PC-3 (cell line): Measurements from ENCODE around the gene NCS1. TPM values are rescaled to one million over a fixed set of nuclear protein-coding genes. Genes with fewer than 3 reads are reported as not detected.

Source experiments
- ATAC-seq: fragments of 200-7000 bp; cut with Tn5 transposase; 2 replicates; pipeline ENCODE4 v1.9.1; 2020; ENCODE audit warnings: mild to moderate bottlenecking, moderate library complexity
- BruUV-seq: library from RNA; stranded (reverse); fragments of 400-500 nt; replicated peaks from 2 replicates; lab custom pipeline; 2021; lab: Mats Ljungman, UMichigan
- CTCF ChIA-PET: fragments of 300-600 bp; sonication (Branson Sonifier 250); formaldehyde crosslinking; loops from one replicate; lab custom pipeline; 2022; ENCODE audit warnings: antibody characterized with exemption; lab: Charles Lee
- POLR2A ChIA-PET: fragments of 300-600 bp; sonication (Branson Sonifier 250); formaldehyde crosslinking; loops from one replicate; lab custom pipeline; 2022; ENCODE audit warnings: antibody characterized with exemption; ENCODE audit not compliant: unreplicated experiment; lab: Charles Lee
- DNase-seq: peaks from one replicate; pipeline ENCODE4 v3.0.0-alpha.2; 2015
- H2AFZ ChIP-seq: fragments of 300-600 bp; sonication (generic); 2 replicates; pipeline ENCODE4 v1.6.0; 2016; ENCODE audit warnings: antibody characterized with exemption, low read length
- H3F3A ChIP-seq: fragments of 300-600 bp; sonication (generic); one replicate; pipeline ENCODE4 v1.6.0; 2017; ENCODE audit warnings: antibody characterized with exemption, low read length, control low read depth, mild to moderate bottlenecking; ENCODE audit not compliant: unreplicated experiment
- H3K27ac ChIP-seq: fragments of 300-600 bp; sonication (generic); 2 replicates; pipeline ENCODE4 v1.5.1; 2016; ENCODE audit warnings: mild to moderate bottlenecking, low read length
- H3K27me3 ChIP-seq: fragments of 300-600 bp; sonication (generic); 2 replicates; pipeline ENCODE4 v1.6.1; 2016; ENCODE audit warnings: low read length, mixed read lengths
- H3K36me3 ChIP-seq: fragments of 300-600 bp; sonication (generic); 2 replicates; pipeline ENCODE4 v1.6.1; 2016; ENCODE audit warnings: low read depth, mixed run types, low read length, mixed read lengths
- H3K4me1 ChIP-seq: fragments of 300-600 bp; sonication (generic); 2 replicates; pipeline ENCODE4 v1.5.1; 2016; ENCODE audit warnings: low read length; ENCODE audit not compliant: insufficient read depth
- H3K4me2 ChIP-seq: fragments of 300-600 bp; sonication (generic); 2 replicates; pipeline ENCODE4 v1.6.0; 2016; ENCODE audit warnings: low read length
- H3K4me3 ChIP-seq: fragments of 300-600 bp; sonication (generic); 2 replicates; pipeline ENCODE4 v1.5.1; 2016; ENCODE audit warnings: mild to moderate bottlenecking, low read length, mixed read lengths
- H3K79me2 ChIP-seq: fragments of 300-600 bp; sonication (generic); 2 replicates; pipeline ENCODE4 v1.6.1; 2017; ENCODE audit warnings: low read length, mixed read lengths
- H3K9ac ChIP-seq: fragments of 300-600 bp; sonication (generic); 2 replicates; pipeline ENCODE4 v1.6.0; 2016; ENCODE audit warnings: mild to moderate bottlenecking, low read length
- H3K9me2 ChIP-seq: fragments of 300-600 bp; sonication (generic); replicated peaks from 2 replicates; pipeline ENCODE4 v1.6.1; 2016; ENCODE audit warnings: mixed run types, low read length, mixed read lengths
- H3K9me3 ChIP-seq: fragments of 300-600 bp; sonication (generic); 2 replicates; pipeline ENCODE4 v1.6.1; 2016; ENCODE audit warnings: low read length, mixed read lengths
- H4K20me1 ChIP-seq: fragments of 300-600 bp; sonication (generic); 2 replicates; pipeline ENCODE4 v1.6.1; 2016; ENCODE audit warnings: low read length, mixed read lengths
- EZH2 ChIP-seq: fragments of 300-600 bp; sonication (generic); IDR thresholded peaks from one replicate; pipeline ENCODE4 v1.6.1; 2017; ENCODE audit warnings: antibody characterized with exemption, mild to moderate bottlenecking, low read length; ENCODE audit not compliant: unreplicated experiment
- EZH2phosphoT487 ChIP-seq: fragments of 300-600 bp; sonication (generic); IDR thresholded peaks from 2 replicates; pipeline ENCODE4 v1.6.1; 2018; ENCODE audit warnings: mild to moderate bottlenecking, antibody characterized with exemption, low read length, borderline replicate concordance
- intact Hi-C: fragments of 100-400 bp; cut with micrococcal nuclease; formaldehyde crosslinking; loops from 2 replicates; pipeline ENCODE4 v1.9.0; 2023
- total RNA-seq: library from RNA; depleted of rRNA; stranded (reverse); fragments of >200 nt; gene quantifications from 2 replicates; pipeline ENCODE4 v1.2.3, GENCODE V29; 2014
- TF ChIP-seq, protein P1 (sequence below): fragments of 300-600 bp; sonication (generic); conservative IDR thresholded peaks from 2 replicates; pipeline ENCODE4 v1.5.1; 2017; ENCODE audit warnings: antibody characterized with exemption, low read depth, mild to moderate bottlenecking, low read length

NCS1 gene
- total RNA-seq, 1 experiment from 2014 or later, result 14.0 TPM

DNA sequence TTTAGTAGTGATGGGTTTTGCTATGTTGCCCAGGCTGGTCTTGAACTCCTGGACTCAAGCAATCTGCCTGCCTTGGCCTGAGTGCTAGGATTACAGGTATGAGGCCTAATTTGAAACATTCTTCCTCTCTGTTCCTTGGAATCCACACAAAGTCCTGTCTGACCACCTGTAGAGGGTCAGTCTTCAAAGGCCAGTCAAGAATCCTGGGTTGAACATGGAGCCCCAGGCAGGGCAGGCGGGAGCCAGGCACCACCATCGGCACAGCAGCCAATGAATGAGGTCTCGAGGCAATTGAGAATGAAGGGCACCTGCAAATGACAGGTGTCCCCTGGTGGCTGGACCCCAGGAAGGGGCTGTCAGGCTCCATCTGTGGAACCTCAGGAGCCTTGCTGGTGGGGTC lies 17.4 kb upstream of the NCS1 start:
- no TSS peak for BruUV-seq
- H3K9ac ChIP-seq, result no peak overlapping the region
- no peaks in the 10 kb centered on the region for H3K79me2 ChIP-seq
- peaks cover 3% of the 10 kb centered on the region; the same call in 1 of the 2 replicates for H3K4me1 ChIP-seq
- no peaks in the 10 kb centered on the region for H4K20me1 ChIP-seq
- no peaks in the 10 kb centered on the region for H3F3A ChIP-seq
- no peaks in the 10 kb centered on the region for H3K36me3 ChIP-seq
- no peak for TF ChIP-seq EZH2phosphoT487
- no peak for TF ChIP-seq EZH2
- TF ChIP-seq, protein P1, sequence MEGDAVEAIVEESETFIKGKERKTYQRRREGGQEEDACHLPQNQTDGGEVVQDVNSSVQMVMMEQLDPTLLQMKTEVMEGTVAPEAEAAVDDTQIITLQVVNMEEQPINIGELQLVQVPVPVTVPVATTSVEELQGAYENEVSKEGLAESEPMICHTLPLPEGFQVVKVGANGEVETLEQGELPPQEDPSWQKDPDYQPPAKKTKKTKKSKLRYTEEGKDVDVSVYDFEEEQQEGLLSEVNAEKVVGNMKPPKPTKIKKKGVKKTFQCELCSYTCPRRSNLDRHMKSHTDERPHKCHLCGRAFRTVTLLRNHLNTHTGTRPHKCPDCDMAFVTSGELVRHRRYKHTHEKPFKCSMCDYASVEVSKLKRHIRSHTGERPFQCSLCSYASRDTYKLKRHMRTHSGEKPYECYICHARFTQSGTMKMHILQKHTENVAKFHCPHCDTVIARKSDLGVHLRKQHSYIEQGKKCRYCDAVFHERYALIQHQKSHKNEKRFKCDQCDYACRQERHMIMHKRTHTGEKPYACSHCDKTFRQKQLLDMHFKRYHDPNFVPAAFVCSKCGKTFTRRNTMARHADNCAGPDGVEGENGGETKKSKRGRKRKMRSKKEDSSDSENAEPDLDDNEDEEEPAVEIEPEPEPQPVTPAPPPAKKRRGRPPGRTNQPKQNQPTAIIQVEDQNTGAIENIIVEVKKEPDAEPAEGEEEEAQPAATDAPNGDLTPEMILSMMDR, result no peak
- no peaks in the 10 kb centered on the region for H3K9me2 ChIP-seq
- CTCF ChIA-PET, result no interaction called here
- H2AFZ ChIP-seq, result no peak overlapping the region
- intact Hi-C loops, result no loop called here
- ATAC-seq (no peak), DNase-seq (no peak)
- H3K4me3 ChIP-seq, result no peak overlapping the region
- no peak overlapping the region for H3K27ac ChIP-seq
- no peaks in the 10 kb centered on the region for H3K27me3 ChIP-seq
- POLR2A ChIA-PET, result no interaction called here
- H3K4me2 ChIP-seq, result no peak overlapping the region
- no peaks in the 10 kb centered on the region for H3K9me3 ChIP-seq

DNA sequence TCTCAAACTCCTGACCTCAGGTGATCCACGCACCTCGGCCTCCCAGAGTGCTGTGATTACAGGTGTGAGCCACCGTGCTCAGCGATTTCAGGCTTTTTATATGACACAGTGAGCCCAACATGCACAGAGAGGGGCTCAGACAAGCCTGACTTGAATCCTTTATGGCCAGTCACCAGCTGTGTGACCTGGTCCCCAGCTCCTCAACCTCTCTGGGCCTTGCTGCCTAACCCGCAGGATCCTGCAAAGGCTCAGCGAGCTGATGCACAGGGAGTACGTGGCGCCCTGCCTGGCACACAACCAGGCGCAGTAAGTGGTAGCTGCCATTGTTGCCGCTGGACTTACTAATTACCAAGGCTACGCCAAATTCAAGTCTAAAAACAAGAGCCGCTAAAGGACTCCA lies 16.6 kb upstream of the NCS1 start:
- intact Hi-C loops, result no loop called here
- H3K27me3 ChIP-seq, result no peaks in the 10 kb centered on the region
- CTCF ChIA-PET, result no interaction called here
- no peak for DNase-seq
- no peak overlapping the region for H3K4me3 ChIP-seq
- H3K9me2 ChIP-seq, result no peaks in the 10 kb centered on the region
- no peaks in the 10 kb centered on the region for H3K79me2 ChIP-seq
- ATAC-seq, result no peak
- H3K27ac ChIP-seq, result no peak overlapping the region
- H3K4me2 ChIP-seq, result no peak overlapping the region
- POLR2A ChIA-PET, result no interaction called here
- BruUV-seq, result no TSS peak
- no peaks in the 10 kb centered on the region for H3F3A ChIP-seq
- H2AFZ ChIP-seq, result no peak overlapping the region
- no peak overlapping the region for H3K9ac ChIP-seq
- no peaks in the 10 kb centered on the region for H3K9me3 ChIP-seq
- H3K36me3 ChIP-seq, result no peaks in the 10 kb centered on the region
- no peak for TF ChIP-seq EZH2
- no peak for TF ChIP-seq EZH2phosphoT487
- TF ChIP-seq, protein P1, result no peak
- no peaks in the 10 kb centered on the region for H4K20me1 ChIP-seq
- H3K4me1 ChIP-seq, result peaks cover 3% of the 10 kb centered on the region; the same call in 1 of the 2 replicates

DNA sequence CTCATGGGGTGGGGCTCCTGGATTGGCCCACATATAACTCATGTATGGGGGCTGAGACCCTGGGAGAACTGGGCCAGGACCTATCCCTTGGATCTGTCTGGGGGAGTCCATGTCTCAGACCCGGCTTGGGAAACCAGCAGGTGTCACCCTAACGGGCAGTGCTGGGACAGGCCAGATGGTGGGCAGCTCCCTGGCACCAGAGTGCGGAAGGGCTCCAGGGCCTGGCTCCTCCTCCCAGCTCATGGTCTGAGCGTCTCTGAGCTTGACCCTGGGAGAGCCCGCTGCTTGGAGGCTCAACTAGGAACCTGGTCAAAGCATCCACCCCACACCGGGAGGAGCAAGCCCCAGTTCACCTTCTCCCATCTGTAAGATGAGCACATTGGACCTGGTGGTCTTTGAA lies 15.5 kb upstream of the NCS1 start:
- Histone ChIP-seq H3K9me3 (no peaks in the 10 kb centered on the region), H3K27me3 (no peaks in the 10 kb centered on the region), H3K4me1 (no peaks in the 10 kb centered on the region), H3F3A (no peaks in the 10 kb centered on the region), H3K9me2 (no peaks in the 10 kb centered on the region), H3K36me3 (no peaks in the 10 kb centered on the region), H2AFZ (no peak overlapping the region), H3K27ac (no peak overlapping the region), H3K9ac (no peak overlapping the region), H4K20me1 (no peaks in the 10 kb centered on the region), H3K4me2 (no peak overlapping the region), H3K4me3 (no peak overlapping the region), H3K79me2 (no peaks in the 10 kb centered on the region)
- no TSS peak for BruUV-seq
- peak; percentile 43; the same call in 1 of the 2 replicates for ATAC-seq
- TF ChIP-seq EZH2phosphoT487 (no peak), EZH2 (no peak)
- TF ChIP-seq, protein P1, result no peak; the same call in 1 of the 2 replicates
- DNase-seq, result no peak
- intact Hi-C loops, result no loop called here
- CTCF ChIA-PET, result no interaction called here
- POLR2A ChIA-PET, result no interaction called here
